ENCODE measurements around the gene CNTROB.

DNA sequence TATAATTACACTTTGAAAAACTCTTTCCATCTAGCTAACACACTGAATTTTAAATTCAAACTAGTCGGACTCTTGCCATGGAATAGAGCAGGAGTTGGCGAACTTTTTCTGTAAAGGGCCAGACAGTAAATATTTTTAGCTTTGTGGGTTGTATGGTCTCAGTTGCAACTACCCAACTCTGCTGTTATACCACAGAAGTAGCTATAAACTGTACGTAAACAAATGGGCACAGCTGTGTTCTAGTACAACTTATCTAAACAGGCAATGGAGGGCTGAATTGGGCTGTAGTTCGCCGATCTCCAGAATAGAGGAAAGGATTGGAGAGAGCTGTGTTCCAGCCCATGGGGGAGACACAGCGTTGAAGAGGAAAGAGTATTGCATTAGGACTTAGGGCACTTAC, 8.7 kb downstream of the CNTROB start:
- TF ChIP-seq ZNF623 (tag by site-specific recombination; IDR thresholded peaks at IDR 0.05): no peak
- TF ChIP-seq, protein P1, sequence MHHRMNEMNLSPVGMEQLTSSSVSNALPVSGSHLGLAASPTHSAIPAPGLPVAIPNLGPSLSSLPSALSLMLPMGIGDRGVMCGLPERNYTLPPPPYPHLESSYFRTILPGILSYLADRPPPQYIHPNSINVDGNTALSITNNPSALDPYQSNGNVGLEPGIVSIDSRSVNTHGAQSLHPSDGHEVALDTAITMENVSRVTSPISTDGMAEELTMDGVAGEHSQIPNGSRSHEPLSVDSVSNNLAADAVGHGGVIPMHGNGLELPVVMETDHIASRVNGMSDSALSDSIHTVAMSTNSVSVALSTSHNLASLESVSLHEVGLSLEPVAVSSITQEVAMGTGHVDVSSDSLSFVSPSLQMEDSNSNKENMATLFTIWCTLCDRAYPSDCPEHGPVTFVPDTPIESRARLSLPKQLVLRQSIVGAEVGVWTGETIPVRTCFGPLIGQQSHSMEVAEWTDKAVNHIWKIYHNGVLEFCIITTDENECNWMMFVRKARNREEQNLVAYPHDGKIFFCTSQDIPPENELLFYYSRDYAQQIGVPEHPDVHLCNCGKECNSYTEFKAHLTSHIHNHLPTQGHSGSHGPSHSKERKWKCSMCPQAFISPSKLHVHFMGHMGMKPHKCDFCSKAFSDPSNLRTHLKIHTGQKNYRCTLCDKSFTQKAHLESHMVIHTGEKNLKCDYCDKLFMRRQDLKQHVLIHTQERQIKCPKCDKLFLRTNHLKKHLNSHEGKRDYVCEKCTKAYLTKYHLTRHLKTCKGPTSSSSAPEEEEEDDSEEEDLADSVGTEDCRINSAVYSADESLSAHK (tag by site-specific recombination; IDR thresholded peaks at IDR 0.05): no peak
- TF ChIP-seq YY1 (tag by site-specific recombination; IDR thresholded peaks at IDR 0.05): no peak
- no peak for TF ChIP-seq ZNF555 (tag by site-specific recombination; conservative IDR thresholded peaks at IDR 0.05)
- TF ChIP-seq, protein P2, sequence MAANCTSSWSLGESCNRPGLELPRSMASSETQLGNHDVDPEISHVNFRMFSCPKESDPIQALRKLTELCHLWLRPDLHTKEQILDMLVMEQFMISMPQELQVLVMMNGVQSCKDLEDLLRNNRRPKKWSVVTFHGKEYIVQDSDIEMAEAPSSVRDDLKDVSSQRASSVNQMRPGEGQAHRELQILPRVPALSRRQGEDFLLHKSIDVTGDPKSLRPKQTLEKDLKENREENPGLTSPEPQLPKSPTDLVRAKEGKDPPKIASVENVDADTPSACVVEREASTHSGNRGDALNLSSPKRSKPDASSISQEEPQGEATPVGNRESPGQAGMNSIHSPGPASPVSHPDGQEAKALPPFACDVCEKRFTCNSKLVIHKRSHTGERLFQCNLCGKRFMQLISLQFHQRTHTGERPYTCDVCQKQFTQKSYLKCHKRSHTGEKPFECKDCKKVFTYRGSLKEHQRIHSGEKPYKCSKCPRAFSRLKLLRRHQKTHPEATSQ (tag by site-specific recombination; IDR thresholded peaks at IDR 0.05): no peak
- TF ChIP-seq, protein P3, sequence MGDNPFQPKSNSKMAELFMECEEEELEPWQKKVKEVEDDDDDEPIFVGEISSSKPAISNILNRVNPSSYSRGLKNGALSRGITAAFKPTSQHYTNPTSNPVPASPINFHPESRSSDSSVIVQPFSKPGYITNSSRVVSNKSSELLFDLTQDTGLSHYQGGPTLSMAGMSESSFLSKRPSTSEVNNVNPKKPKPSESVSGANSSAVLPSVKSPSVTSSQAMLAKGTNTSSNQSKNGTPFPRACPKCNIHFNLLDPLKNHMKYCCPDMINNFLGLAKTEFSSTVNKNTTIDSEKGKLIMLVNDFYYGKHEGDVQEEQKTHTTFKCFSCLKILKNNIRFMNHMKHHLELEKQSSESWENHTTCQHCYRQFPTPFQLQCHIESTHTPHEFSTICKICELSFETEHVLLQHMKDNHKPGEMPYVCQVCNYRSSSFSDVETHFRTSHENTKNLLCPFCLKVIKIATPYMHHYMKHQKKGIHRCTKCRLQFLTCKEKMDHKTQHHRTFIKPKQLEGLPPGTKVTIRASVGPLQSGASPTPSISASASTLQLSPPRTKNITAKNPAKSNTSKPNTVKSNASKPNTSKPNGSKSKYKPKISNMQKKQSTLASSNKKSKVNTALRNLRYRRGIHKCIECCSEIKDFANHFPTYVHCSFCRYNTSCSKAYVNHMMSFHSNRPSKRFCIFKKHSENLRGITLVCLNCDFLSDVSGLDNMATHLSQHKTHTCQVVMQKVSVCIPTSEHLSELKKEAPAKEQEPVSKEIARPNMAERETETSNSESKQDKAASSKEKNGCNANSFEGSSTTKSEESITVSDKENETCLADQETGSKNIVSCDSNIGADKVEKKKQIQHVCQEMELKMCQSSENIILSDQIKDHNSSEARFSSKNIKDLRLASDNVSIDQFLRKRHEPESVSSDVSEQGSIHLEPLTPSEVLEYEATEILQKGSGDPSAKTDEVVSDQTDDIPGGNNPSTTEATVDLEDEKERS (tag by site-specific recombination; IDR thresholded peaks at IDR 0.05): no peak

Data from HEK293 (cell line).